Measurements from ENCODE around the gene LCN15.

GRCh38 chr9:136710543-136710942, 53.8 kb downstream of the LCN15 start:
- TF ChIP-seq, protein P1, sequence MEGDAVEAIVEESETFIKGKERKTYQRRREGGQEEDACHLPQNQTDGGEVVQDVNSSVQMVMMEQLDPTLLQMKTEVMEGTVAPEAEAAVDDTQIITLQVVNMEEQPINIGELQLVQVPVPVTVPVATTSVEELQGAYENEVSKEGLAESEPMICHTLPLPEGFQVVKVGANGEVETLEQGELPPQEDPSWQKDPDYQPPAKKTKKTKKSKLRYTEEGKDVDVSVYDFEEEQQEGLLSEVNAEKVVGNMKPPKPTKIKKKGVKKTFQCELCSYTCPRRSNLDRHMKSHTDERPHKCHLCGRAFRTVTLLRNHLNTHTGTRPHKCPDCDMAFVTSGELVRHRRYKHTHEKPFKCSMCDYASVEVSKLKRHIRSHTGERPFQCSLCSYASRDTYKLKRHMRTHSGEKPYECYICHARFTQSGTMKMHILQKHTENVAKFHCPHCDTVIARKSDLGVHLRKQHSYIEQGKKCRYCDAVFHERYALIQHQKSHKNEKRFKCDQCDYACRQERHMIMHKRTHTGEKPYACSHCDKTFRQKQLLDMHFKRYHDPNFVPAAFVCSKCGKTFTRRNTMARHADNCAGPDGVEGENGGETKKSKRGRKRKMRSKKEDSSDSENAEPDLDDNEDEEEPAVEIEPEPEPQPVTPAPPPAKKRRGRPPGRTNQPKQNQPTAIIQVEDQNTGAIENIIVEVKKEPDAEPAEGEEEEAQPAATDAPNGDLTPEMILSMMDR (IDR thresholded peaks at IDR 0.05) = no peak
- TF ChIP-seq POLR2AphosphoS5 (IDR thresholded peaks at IDR 0.05) = no peak

All from transverse colon (tissue), 4 donors.